GM18867 (cell line): ENCODE results near the gene PNPLA3.

Source experiments
- ATAC-seq: cut with Tn5 transposase; IDR thresholded peaks from one replicate; pipeline ENCODE4 v1.9.1; 2021; ENCODE audit warnings: mild to moderate bottlenecking, moderate library complexity; ENCODE audit not compliant: unreplicated experiment

The PNPLA3 gene, protein sequence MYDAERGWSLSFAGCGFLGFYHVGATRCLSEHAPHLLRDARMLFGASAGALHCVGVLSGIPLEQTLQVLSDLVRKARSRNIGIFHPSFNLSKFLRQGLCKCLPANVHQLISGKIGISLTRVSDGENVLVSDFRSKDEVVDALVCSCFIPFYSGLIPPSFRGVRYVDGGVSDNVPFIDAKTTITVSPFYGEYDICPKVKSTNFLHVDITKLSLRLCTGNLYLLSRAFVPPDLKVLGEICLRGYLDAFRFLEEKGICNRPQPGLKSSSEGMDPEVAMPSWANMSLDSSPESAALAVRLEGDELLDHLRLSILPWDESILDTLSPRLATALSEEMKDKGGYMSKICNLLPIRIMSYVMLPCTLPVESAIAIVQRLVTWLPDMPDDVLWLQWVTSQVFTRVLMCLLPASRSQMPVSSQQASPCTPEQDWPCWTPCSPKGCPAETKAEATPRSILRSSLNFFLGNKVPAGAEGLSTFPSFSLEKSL

DNA sequence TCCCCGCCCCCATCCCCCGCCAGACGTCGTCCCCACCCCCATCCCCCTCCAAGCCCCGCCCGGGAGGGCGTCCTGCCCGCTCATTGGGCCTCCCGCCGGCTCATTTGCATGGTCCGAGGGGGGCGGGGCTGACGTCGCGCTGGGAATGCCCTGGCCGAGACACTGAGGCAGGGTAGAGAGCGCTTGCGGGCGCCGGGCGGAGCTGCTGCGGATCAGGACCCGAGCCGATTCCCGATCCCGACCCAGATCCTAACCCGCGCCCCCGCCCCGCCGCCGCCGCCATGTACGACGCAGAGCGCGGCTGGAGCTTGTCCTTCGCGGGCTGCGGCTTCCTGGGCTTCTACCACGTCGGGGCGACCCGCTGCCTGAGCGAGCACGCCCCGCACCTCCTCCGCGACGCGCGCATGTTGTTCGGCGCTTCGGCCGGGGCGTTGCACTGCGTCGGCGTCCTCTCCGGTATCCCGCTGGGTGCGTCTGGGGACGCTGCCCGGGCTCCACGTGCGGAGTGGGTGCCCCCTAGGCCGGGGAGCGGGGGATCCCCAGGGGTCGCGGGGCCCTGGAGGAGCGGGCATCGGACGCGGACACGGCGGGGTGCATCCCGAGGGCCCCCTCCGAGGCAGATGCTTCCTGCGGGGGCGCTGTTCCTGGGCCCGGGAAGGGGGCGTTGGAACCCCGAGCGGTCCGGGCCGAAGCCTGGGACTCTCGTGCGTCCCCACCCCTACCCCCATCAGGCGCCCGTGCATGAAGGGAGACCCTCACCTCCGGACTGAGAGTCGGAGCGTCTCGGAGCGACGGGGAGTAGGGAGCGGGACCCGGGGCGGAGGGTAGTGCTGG is at the start of gene PNPLA3:
PNPLA3 (plus strand) TSS at position 175 of the 834 bp plus-strand sequence; CDS start at position 282, 107 bp downstream.
- no peak for ATAC-seq

DNA sequence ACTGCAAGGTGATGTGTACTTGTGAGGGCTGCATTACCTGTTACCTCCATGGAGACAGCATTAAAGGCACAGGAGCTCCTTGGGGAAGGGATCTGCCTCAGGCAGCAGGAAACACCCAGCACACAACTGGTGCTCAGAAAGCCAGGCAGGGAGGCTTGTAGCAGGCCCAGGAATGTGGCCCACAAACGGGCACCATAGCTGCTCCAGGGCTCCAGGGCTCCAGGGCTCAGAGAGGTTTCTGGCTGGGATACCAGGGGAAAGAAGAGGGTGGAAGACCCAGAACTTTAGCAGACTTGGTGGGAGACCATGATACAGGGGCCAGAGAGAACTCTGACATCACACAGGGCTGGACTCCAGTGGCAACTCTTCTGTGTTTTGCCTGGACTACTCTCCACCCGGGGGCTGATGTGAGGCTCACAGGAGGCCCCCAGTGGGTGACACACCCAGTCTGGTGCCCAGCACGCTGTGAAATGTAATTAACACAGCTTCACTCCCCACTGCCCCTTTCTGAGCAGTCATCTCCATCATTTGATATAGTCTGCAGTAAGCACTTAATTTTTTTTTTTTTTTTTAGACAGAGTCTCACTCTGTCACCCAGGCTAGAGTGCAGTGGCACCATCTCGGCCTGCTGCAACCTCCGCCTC is 46.6 kb upstream of the PNPLA3 start:
- no peak for ATAC-seq

DNA sequence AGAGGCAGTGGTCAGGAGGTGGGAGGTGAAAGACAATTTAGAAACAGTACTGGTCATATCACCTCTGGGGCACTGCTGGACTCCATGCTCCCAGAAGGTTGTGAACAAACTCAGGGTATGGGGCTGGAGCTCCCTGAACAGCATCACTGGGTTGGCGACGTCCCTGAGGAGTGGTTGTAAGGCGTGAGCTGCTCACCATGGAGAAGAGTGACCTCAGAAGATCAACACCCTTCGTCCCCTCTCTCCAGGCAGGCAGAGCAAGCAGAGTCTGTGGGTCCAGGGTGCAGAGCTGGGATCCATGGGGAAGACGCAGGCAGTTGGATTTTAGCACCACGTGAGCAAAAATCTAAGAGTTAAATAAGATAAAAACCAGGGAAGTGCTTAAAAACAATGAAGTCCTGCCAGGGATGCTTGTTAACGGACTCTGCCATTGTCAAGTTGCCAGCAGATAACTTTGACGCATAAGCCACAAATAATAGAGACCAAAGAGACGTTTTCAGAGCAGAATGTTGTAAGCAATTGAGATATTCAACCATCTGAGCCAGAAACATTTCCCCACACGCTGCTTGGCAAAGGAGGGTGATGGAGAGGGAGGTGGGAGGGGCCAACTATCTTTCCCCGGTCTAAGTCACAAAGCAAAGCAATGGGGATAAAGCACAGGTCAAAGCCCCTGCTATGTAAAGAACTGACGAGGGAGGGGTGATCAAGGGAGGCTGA is 45.4 kb upstream of the PNPLA3 start:
- ATAC-seq, result no peak

DNA sequence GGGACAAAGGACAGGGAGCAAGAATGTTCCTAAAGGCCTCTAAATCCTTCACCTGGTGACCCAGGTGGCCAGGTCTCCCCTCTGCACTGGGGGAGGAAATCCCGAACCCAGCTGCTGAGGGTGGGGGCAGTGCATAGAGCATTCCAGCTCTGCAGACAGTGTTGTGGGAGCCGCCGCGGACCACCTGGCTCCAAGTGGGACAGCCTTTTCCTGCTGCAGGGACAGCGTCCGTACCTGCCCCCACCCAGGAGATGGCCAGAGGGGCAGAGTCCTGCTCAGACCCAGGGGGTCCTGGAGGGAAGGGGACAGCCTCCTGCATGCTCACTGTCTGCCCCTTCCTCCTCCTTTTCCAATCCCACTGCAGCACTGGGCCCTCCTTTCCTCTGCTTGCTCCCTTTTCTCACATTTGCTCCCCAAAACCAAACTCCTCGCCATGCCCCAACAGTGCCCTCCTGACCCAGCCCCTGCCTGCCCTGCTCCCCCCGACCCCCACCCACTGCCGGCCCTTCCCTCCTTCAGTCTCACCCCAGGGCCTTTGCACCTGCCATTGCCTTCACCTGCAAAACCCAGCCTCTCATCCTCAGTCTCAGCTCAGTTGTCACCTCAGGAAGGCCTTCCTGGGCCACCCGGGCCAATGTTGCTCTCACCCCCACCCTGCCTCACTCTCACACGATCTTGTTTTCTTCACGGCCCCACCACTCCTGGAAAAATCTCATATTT is 44.6 kb upstream of the PNPLA3 start:
- no peak for ATAC-seq

DNA sequence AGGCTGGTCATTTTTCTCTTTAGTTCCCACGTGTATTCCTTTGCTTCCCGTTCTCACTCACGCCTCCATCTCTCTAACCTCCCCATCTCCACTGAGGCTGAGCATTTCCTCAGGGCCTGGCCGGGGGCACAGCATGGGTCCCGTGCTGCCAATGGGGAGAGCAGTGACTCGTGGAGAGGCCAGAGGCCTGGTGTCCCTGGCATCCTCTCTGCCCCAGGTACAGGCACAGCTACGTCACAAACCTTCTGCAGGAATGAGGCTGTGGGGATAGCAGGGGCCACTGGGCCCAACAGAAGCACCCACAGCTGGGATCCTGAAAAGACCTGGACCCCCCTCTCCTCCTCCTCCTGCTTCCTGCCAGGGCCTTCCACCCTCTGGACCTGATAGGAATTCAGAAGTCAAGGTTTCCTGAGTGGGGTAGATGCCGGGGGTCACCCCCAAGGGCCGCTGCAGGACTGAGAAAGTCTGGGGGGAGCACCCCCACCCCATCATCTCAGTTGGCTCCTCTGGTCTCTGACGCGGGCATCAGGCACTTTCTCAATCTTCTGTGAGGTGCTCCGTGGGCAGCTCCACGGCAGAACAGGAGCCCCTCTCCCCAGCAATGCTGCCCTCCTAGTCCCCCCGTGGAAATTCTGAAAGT is 43.6 kb upstream of the PNPLA3 start:
- no peak for ATAC-seq

DNA sequence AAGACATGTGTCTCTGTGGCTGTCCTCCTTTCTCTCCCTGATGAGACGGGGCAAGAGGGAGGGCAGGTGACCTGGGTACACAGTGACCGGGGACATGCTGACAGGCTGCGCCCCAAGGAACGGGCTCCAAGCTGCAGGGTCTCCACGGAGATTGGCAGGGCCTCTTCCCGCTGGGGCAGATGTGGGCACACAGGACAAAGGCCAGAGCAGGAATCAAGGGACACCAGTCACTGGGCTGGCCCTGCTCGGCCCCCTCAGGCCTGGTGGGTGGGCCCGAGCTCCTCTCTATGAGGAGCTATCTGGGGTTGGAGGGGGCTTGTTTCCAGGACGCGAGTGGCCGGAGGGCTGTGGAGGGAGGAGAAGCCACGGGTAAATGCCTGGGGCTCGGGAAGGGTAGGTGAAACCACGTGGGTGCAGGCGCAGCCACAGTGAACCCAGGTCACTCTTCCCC is 43.0 kb upstream of the PNPLA3 start:
- no peak for ATAC-seq

DNA sequence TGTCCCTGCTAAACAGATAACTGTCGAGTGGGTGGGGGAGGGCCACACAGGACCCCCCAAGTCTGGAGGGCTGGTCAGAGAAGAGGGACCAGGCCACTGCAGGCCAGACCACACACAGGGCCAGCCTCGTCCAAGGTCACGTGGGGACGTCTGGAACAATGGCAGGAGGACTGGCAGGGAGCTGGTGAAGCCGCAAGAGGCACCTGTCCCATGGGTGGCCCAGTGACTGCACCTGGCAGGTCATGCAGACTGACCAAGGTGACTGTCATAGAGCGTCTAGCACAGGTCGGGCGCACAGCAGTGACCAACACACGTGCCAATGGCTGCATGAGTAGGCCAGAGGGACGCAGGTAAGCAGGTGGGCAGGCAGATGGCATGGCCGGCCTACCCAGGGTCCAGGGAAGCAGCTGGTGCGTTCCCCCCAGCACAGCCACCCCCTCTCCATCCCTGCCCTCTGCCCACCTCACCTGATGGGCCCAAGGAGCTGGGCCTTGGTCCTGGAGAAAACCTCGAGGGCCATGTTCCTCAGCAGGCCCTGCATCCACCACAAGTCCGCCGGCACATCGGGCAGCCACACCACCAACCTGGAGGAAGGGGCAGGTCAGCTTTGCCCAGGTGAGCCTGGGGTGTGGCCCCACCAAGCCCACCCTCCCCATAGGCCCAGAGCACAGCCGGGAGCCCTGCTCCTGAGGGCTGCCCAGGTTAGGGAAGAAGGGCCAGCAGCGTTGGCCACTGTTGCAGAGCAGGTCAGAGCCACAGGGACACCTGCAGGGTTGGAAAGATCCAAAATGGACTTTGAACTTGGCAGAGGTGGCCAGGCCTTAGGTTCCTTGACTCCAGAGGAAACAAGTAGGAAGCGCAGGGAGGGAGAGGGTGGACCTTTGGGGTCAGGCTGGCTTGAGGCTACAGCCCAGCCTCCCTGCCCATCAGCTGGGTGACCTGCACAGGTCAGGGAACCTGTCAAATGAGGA is 42.2 kb upstream of the PNPLA3 start:
- ATAC-seq, result no peak

DNA sequence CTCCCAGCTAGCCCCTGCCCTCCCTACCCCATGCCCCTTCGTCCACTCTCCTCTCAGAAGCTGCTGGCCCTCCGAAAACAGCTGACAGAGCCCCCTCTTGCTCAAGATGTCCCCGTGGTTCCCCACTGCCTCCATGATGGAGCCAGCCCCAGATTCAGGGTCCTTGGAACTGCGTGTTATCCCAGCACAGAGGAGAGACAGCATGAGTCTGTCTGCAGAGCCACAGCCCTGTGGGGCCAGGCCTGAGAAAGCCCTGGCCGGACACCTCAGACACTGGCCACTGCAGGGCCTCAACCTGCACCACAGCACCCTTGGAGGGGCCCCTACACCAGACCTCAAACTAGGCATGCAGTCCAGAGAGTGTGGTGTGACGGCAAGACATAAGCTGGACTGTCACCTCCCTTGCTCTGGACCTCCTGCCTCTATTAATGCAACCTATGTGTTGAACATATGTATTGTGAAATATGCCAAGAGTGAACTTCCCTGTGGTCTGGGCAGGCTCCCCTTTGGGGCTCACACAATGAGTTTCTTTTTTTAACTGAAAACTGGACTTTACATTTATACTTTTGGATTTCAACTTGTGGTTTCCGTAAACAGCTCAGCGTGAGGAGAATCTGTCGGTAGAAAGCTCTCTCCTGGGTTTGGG is 41.4 kb upstream of the PNPLA3 start:
- no peak for ATAC-seq

DNA sequence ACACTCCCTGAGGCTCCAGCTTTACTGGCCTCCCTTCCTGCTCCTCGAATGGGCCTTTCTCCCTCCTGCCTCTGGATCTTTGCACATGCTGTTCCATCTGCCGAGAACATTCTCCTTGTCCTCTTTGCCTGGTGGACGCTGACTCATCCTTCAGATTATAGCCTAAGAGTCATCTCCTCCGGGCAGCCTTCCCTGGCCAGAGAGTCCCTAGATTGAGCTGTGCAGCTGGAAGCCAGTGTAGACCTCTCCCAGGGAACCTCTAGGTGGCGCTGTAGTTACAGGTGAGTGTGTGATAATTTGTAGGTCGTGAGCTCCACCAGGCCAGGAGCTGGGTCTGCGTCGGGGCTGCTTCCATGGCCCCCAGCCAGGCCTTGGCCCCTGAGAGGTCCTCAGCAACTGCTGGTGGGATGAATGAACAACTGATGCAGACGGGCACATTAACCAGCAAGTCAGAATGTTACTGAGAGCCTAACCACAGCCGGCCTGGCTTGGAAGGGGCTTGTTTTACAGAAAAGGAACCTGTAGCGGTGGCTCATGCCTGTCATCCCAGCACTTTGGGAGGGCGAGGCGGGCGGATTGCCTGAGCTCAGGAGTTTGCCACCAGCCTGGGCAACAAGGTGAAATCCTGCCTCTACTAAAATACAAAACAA is 40.5 kb upstream of the PNPLA3 start:
- ATAC-seq, result no peak

DNA sequence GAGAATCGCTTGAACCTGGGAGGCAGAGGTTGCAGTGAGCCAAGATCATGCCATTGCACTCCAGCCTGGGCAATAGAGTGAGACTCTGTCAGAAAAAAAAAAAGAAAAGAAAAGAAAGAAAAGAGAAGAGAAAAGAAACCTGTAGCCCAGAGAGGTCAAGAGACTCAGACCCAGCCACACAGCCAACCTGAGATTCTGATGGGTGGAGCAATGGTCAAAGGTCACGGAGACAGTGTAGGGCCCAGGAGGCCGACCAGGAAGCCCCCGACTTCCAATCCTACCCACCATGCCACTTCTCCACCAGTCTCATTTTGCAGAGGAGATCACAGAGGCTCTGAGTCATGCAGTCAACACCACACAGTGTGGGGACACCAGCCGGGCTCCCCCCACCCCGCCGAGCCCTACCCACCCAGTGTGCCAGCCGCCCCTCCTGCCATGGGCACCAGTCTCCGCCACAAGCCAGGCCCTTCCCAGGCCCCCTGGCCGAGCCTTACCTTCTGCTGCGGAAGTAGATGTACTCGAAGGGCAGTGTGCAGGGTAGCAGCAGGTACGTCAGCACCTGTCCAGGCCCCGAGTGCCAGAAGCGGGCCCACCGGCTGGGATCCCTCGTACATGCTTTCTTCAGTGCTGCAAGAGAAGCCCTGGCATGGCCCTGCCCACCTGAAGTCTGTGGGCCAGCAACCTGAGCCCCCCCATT is 39.7 kb upstream of the PNPLA3 start:
- ATAC-seq, result no peak

DNA sequence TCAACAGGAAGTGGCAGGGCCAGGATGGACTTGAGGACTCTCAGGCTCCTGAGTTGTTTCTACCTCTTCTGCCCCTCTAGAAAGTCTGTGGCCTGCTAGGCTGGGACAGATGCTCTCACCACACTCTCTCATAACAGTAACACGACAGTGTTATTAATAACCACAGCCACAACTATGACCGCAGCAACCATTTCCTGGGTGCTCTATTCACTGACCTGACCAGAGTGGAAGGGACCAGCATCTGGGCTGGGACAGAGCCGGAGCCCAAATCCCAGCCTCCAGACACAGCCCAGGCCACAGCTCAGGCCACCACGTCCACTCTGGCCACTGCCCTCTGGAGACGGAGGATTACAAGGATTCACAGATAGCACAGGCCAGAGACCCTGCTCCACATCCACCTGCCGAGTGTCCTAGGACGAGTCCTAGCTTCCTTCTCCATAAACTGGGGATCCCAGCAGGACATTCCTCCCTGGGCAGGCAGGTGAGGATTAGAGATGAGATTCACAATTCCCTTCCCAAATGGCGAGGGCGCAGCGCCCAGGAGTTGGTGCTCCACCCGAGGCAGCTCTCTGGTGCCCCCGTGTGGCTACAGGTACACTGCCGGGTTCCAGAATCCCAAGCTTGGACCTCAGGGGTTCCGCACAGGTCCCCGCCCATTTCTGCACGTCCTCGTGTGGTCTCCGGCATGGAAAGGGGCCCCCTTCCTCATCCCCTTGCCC is 38.8 kb upstream of the PNPLA3 start:
- ATAC-seq, result peak; percentile 85

DNA sequence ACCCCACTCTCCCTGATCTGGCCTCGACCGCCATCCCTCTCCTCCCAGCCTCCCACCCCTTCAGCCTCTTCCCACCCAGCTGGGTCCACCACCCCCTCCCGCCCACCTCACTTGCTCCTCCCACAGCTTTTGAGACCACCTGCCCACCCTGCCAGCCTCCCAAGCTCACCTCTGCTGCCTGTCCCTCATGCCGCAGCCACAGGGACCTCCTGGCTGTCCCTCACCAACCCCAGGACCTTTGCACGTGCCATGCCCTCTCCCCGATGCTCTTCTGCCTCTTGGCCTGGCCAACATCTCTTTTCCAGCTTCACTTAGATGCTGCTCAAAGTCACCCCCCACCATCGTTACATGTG is 38.3 kb upstream of the PNPLA3 start:
- ATAC-seq, result no peak

DNA sequence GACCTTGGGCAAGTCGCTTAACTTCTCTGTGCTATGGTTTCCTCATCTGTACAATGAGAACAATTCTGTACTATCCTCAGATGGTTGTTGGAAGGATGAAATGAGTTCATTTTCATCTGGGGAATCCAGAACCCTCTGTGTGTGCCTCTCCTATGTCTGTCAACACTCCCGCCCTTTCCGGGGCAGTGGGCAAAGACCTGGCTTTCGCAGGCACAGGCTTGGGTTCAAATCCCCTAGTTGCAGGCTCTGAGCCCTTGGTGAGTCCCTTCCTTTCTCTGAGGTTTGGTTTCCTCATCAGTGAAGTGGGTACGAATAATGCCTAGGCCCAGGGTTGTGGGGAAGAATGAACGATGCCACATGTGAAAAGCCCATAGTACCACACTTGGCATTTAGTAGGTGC is 37.8 kb upstream of the PNPLA3 start:
- ATAC-seq, result no peak

DNA sequence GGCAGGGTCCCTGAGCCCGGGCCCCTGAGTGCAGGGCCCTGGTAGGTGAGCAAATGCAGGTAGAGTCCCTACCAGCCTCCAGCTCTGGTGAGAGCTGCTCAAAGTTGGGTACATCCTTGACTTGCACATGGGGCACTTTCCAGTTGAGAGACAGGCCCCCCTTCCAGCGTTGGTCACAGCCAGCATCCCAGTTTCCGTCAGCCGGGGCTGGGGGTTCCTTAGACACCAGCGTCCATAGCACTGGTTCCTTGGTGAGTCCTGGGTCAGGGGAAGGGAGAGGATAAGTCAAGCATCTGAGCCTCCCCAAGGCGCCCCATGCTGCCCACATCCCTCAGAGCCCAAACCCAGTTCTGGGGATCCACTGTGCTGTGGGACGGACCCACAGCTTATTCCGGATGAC is 37.4 kb upstream of the PNPLA3 start:
- no peak for ATAC-seq

DNA sequence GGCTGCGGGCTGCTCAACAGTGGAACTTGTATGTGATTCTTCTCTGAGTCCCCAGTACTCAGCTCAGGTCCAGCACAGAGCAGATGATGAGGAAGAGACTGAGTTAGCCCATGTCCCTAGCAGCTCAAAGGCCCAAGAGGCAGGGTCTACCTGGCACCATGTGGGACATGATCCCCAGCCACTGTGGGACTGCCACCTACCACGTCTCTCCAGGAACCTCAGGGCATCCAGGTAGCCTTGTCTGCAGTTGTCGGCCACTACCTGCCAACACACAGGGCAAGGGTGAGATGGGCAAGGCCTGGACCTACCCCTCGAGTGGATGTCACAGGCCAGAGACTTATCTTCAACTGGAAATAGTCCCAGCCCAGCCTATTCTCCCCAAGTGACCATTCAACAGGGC is 36.2 kb upstream of the PNPLA3 start:
- no peak for ATAC-seq

DNA sequence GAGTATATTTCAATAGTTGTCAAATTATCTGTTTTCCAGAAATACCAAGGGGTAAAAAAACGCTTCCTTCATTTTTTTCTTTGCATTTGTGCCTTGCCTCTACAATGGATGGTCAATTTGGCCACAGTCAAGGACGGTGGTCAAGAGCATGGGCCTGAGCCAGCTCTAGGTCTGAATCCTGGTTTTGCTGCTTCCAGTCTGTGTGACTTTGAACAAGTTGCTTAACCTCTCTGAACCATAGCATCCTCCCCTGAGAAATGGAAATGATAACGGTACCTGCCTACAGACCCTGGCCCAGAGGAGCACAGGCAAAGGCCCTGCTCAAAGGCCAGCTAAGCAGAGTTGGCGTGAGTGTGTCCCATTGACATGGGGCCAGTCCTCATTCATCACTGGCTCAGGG is 34.9 kb upstream of the PNPLA3 start:
- no peak for ATAC-seq
